ENCODE measurements around the gene IGFALS.

- no peak for TF ChIP-seq CTCF (IDR thresholded peaks at IDR 0.05)
- no peak for TF ChIP-seq POLR2A (IDR thresholded peaks at IDR 0.05)
- TF ChIP-seq POLR2AphosphoS5 (IDR thresholded peaks at IDR 0.05; ENCODE audit: insufficient read depth in 1 of 2, low read depth in 1 of 2) = no peak
Observed at GRCh38 chr16:1767116-1767994, 26.1 kb downstream of the IGFALS start.

All from vagina (tissue), 2 donors.